Measurements from ENCODE around the gene SCAANT1. TPM values are rescaled to one million over a fixed set of nuclear protein-coding genes. Genes with fewer than 3 reads are reported as not detected.

SCAANT1 gene
- total RNA-seq, 1 experiment from 2014 or later: not detected

- Histone ChIP-seq H2AFZ (no peak overlapping the region), H3K27ac (no peak overlapping the region), H3K27me3 (ENCODE audit: insufficient read depth, low read depth) (no peaks in the 10 kb centered on the region), H3K4me2 (no peak overlapping the region), H3K9me2 (ENCODE audit: insufficient read depth) (no peaks in the 10 kb centered on the region), H3K36me3 (ENCODE audit: low read depth) (no peaks in the 10 kb centered on the region), H3K4me1 (replicated peaks; ENCODE audit: insufficient read depth) (no peaks in the 10 kb centered on the region), H4K20me1 (ENCODE audit: insufficient read depth) (no peaks in the 10 kb centered on the region), H3K9me3 (ENCODE audit: insufficient read depth, low read depth) (no peaks in the 10 kb centered on the region), H3K4me3 (no peak overlapping the region), H3F3A (ENCODE audit: insufficient read depth, low read depth) (no peaks in the 10 kb centered on the region), H3K79me2 (ENCODE audit: low read depth) (no peaks in the 10 kb centered on the region)
- intact Hi-C loops (cut with micrococcal nuclease; ENCODE audit: unreplicated experiment): no loop called here
- ChIA-PET POLR2A (ENCODE audit: unreplicated experiment) (no interaction called here), CTCF (no interaction called here)
- no peak for TF ChIP-seq EZH2 (IDR thresholded peaks at IDR 0.05; ENCODE audit: low read depth)
- TF ChIP-seq CTCF (conservative IDR thresholded peaks at IDR 0.05): no peak
- DNase-seq: no peak
- no TSS peak for BruUV-seq (replicated peaks)
Measured at GRCh38 chr3:63896332-63897030, 15.7 kb downstream of the SCAANT1 start.

- Histone ChIP-seq H3K4me3 (no peak overlapping the region), H3K9me2 (ENCODE audit: insufficient read depth) (no peaks in the 10 kb centered on the region), H3K4me2 (no peak overlapping the region), H3F3A (ENCODE audit: insufficient read depth, low read depth) (no peaks in the 10 kb centered on the region), H3K27me3 (ENCODE audit: insufficient read depth, low read depth) (no peaks in the 10 kb centered on the region), H4K20me1 (ENCODE audit: insufficient read depth) (no peaks in the 10 kb centered on the region), H2AFZ (no peak overlapping the region), H3K79me2 (ENCODE audit: low read depth) (no peaks in the 10 kb centered on the region), H3K36me3 (ENCODE audit: low read depth) (no peaks in the 10 kb centered on the region), H3K4me1 (replicated peaks; ENCODE audit: insufficient read depth) (no peaks in the 10 kb centered on the region), H3K27ac (no peak overlapping the region), H3K9me3 (ENCODE audit: insufficient read depth, low read depth) (no peaks in the 10 kb centered on the region)
- BruUV-seq (replicated peaks): no TSS peak
- DNase-seq: no peak
- ChIA-PET CTCF (no interaction called here), POLR2A (ENCODE audit: unreplicated experiment) (interaction anchor here (0.6 kb wide), 1 partner anchor 16 kb away, joined by 3 read pairs; no protein-coding TSS in a partner anchor)
- intact Hi-C loops (cut with micrococcal nuclease; ENCODE audit: unreplicated experiment): no loop called here
- no peak for TF ChIP-seq EZH2 (IDR thresholded peaks at IDR 0.05; ENCODE audit: low read depth)
Measured at GRCh38 chr3:63895422-63896189, 16.6 kb downstream of the SCAANT1 start.

- Histone ChIP-seq H3K27me3 (ENCODE audit: insufficient read depth, low read depth) (no peaks in the 10 kb centered on the region), H3K4me3 (no peak overlapping the region), H3K9me3 (ENCODE audit: insufficient read depth, low read depth) (no peaks in the 10 kb centered on the region), H2AFZ (no peak overlapping the region), H3K4me2 (no peak overlapping the region), H3F3A (ENCODE audit: insufficient read depth, low read depth) (no peaks in the 10 kb centered on the region), H4K20me1 (ENCODE audit: insufficient read depth) (no peaks in the 10 kb centered on the region), H3K36me3 (ENCODE audit: low read depth) (no peaks in the 10 kb centered on the region), H3K79me2 (ENCODE audit: low read depth) (no peaks in the 10 kb centered on the region), H3K27ac (no peak overlapping the region), H3K9me2 (ENCODE audit: insufficient read depth) (no peaks in the 10 kb centered on the region), H3K4me1 (replicated peaks; ENCODE audit: insufficient read depth) (no peaks in the 10 kb centered on the region)
- CTCF ChIA-PET: no interaction called here
- TF ChIP-seq EZH2 (IDR thresholded peaks at IDR 0.05; ENCODE audit: low read depth) (no peak), CTCF (conservative IDR thresholded peaks at IDR 0.05) (no peak)
- no peak for DNase-seq
- no TSS peak for BruUV-seq (replicated peaks)
- intact Hi-C loops (cut with micrococcal nuclease; ENCODE audit: unreplicated experiment): no loop called here
- POLR2A ChIA-PET (ENCODE audit: unreplicated experiment): no interaction called here
Measured at GRCh38 chr3:63892773-63893352, 19.3 kb downstream of the SCAANT1 start.
